ENCODE results near the gene IL17REL. TPM values are rescaled to one million over a fixed set of nuclear protein-coding genes. Genes with fewer than 3 reads are reported as not detected.

The IL17REL gene
- total RNA-seq, 1 donor from 2014 or later, result not detected

DNA sequence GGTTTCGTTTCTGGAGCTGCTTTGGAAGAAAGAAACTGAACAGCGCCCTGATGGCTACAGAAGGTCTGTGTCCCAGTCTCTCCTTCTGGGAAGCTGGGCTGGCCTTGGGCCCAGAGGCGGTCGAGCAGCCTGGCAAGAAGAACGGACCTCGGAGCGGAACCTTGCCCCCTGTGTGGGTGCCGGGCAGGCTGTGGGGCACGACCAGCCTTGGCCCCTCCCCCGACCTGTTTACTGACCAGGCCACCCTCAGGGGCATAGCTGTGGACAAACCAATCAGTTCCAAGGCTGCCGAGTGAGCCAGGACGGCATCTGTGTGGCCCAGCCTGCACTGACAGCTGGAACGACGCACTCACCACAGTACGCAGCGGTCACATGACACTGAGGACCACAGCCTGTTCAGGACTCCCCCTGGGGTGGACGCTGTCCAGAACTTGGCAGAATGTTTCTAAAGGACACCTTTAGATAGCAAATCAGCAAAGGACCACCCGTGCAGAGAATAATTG, 44.8 kb downstream of the IL17REL start:
- DNase-seq (ENCODE audit: low read depth), result no peak
- no peak for TF ChIP-seq CTCF (conservative IDR thresholded peaks at IDR 0.05; ENCODE audit: low read depth, low read length)
- H3K4me3 ChIP-seq (ENCODE audit: low read depth, low read length), result peak overlapping the region; percentile 17

DNA sequence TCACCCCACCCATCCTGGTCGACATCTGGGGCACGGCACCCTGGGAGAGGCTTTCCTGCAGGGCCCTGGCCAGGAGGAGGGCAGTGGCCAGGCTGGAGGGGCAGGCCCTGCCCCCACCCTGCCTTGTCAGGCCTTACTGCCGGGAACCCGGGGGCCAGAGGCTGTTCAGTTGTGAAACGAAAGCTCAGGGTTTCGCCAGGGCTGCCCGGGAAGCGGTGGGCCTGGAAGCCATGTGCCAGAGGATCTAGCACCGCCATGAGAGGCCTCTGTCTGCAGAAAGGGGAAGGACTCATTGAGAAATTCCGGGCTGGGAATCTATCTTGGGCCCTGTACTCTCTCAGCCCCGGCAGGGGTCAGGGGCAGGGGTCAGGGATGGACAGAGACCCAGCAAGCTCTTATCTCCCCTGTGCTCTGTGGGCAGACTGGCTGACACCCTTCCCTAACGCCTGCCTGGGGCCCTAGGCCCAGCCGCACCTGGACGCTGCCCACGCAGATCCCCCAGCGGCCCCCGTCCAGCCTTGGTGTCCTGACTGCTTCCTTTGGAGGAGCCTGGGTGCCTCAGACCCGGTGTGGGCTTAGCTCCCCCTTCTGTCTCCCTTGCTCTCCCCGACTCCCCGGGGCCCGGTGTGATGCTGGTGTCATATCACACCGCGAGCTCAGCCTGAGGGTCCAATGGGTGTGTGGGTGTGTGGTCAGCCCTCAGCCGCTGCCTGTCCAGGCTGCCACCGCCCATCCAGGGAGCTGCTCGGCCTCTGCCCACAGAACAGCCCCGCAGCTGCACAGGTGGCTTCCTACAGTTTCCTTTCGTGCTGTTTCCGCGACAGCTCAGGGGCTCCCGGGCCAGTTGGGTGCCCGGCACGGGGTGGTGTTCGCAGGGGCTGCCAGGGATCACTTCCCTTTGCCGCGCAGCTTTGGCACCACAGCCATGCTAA, 45.5 kb downstream of the IL17REL start:
- DNase-seq (ENCODE audit: low read depth), result no peak
- no peak for TF ChIP-seq CTCF (conservative IDR thresholded peaks at IDR 0.05; ENCODE audit: low read depth, low read length)
- H3K4me3 ChIP-seq (ENCODE audit: low read depth, low read length), result peak overlapping the region; percentile 17

- H3K4me3 ChIP-seq (ENCODE audit: low read depth, low read length), result no peak overlapping the region
- TF ChIP-seq CTCF (conservative IDR thresholded peaks at IDR 0.05; ENCODE audit: low read depth, low read length), result no peak
- DNase-seq (ENCODE audit: low read depth), result no peak
Measured at GRCh38 chr22:49966041-49966773, 46.4 kb downstream of the IL17REL start.

GRCh38 chr22:49965091-49966040, 47.2 kb downstream of the IL17REL start:
- TF ChIP-seq CTCF (conservative IDR thresholded peaks at IDR 0.05; ENCODE audit: low read depth, low read length), result no peak
- DNase-seq (ENCODE audit: low read depth), result no peak
- H3K4me3 ChIP-seq (ENCODE audit: low read depth, low read length), result no peak overlapping the region

GRCh38 chr22:49964136-49965090, 48.2 kb downstream of the IL17REL start:
- no peak for DNase-seq (ENCODE audit: low read depth)
- TF ChIP-seq CTCF (conservative IDR thresholded peaks at IDR 0.05; ENCODE audit: low read depth, low read length), result no peak
- peak overlapping the region; percentile 87 for H3K4me3 ChIP-seq (ENCODE audit: low read depth, low read length)
